ENCODE measurements around the gene TNFRSF4.

The TNFRSF4 gene

GRCh38 chr1:1169429-1170214 lies 44.3 kb downstream of the TNFRSF4 start:
- DNase-seq (ENCODE audit: low spot score), result no peak

GRCh38 chr1:1168451-1169411 lies 45.2 kb downstream of the TNFRSF4 start:
- DNase-seq (ENCODE audit: low spot score), result no peak

GRCh38 chr1:1167841-1168450 lies 46.0 kb downstream of the TNFRSF4 start:
- DNase-seq (ENCODE audit: low spot score), result no peak

GRCh38 chr1:1167398-1167821 lies 46.5 kb downstream of the TNFRSF4 start:
- DNase-seq (ENCODE audit: low spot score), result no peak

GRCh38 chr1:1166642-1167397 lies 47.1 kb downstream of the TNFRSF4 start:
- no peak for DNase-seq (ENCODE audit: low spot score)

GRCh38 chr1:1165900-1166421 lies 48.0 kb downstream of the TNFRSF4 start:
- DNase-seq (ENCODE audit: low spot score), result peak; percentile 68

- DNase-seq (ENCODE audit: low spot score), result no peak
Observed at GRCh38 chr1:1165485-1165884, 48.5 kb downstream of the TNFRSF4 start.

GRCh38 chr1:1164701-1165451 lies 49.1 kb downstream of the TNFRSF4 start:
- peak; percentile 95 for DNase-seq (ENCODE audit: low spot score)

GRCh38 chr1:1164361-1164700 lies 49.6 kb downstream of the TNFRSF4 start:
- DNase-seq (ENCODE audit: low spot score), result no peak

- DNase-seq (ENCODE audit: low spot score), result peak; percentile 47
Observed at GRCh38 chr1:1163538-1164070, 50.3 kb downstream of the TNFRSF4 start.

- DNase-seq (ENCODE audit: low spot score), result peak; percentile 91
Observed at GRCh38 chr1:1162597-1163537, 51.1 kb downstream of the TNFRSF4 start.

GRCh38 chr1:1161683-1162079 lies 52.3 kb downstream of the TNFRSF4 start:
- DNase-seq (ENCODE audit: low spot score), result no peak
